GM23248 (cell line): ENCODE measurements around the gene GRAMD1A.

Experiments
- EZH2 ChIP-seq: fragments of 200-600 bp; sonication (generic); IDR thresholded peaks from 2 replicates; pipeline ENCODE4 v1.6.1; 2018; ENCODE audit warnings: antibody characterized with exemption, mild to moderate bottlenecking; ENCODE audit not compliant: insufficient read depth, poor library complexity, severe bottlenecking
- EZH2phosphoT487 ChIP-seq: fragments of 200-600 bp; sonication (generic); IDR thresholded peaks from 2 replicates; pipeline ENCODE4 v1.6.1; 2018; ENCODE audit warnings: antibody characterized with exemption, moderate library complexity, mild to moderate bottlenecking, low read depth; ENCODE audit not compliant: insufficient read depth

GRCh38 chr19:35013820-35014754 is 14.0 kb downstream of the GRAMD1A start:
- no peak for TF ChIP-seq EZH2phosphoT487
- no peak for TF ChIP-seq EZH2
